ENCODE measurements around the gene PELI1. TPM values are rescaled to one million over a fixed set of nuclear protein-coding genes. Genes with fewer than 3 reads are reported as not detected.

The PELI1 gene
- total RNA-seq, 1 experiment from 2014 or later, result 26.2 TPM

- intact Hi-C loops (cut with micrococcal nuclease; ENCODE audit: unreplicated experiment), result loop anchor here (2.0 to 5.0 kb wide), 6 partner anchors 15 to 187 kb away; no protein-coding TSS in a partner anchor
- H3K36me3 Mint-ChIP-seq (ENCODE audit: insufficient read depth, unreplicated experiment), result peaks cover 38% of the 10 kb centered on the region
- no peak for DNase-seq
- CTCF ChIA-PET, result interaction anchor here (0.8 kb wide), 1 partner anchor 14 kb away, joined by 3 read pairs; no protein-coding TSS in a partner anchor
- H3K27me3 Mint-ChIP-seq (ENCODE audit: unreplicated experiment), result no peaks in the 10 kb centered on the region
- no peak overlapping the region for H3K4me3 Mint-ChIP-seq (ENCODE audit: low read depth, unreplicated experiment)
- no peaks in the 10 kb centered on the region for H3K9me3 Mint-ChIP-seq (ENCODE audit: low read depth, unreplicated experiment)
- BruUV-seq (replicated peaks), result no TSS peak
- TF ChIP-seq CTCF (IDR thresholded peaks at IDR 0.05; ENCODE audit: unreplicated experiment), result no peak
- H3K27ac Mint-ChIP-seq (ENCODE audit: unreplicated experiment), result no peak overlapping the region
- peaks cover 49% of the 10 kb centered on the region for H3K4me1 Mint-ChIP-seq (ENCODE audit: low read depth, unreplicated experiment)
Observed at GRCh38 chr2:64139956-64140355, 4.3 kb downstream of the PELI1 start.

- Mint-ChIP-seq H3K36me3 (ENCODE audit: insufficient read depth, unreplicated experiment) (peaks cover 18% of the 10 kb centered on the region), H3K4me1 (ENCODE audit: low read depth, unreplicated experiment) (peaks cover 51% of the 10 kb centered on the region), H3K27ac (ENCODE audit: unreplicated experiment) (peak overlapping the region; percentile 45), H3K4me3 (ENCODE audit: low read depth, unreplicated experiment) (peak overlapping the region; percentile 16), H3K27me3 (ENCODE audit: unreplicated experiment) (no peaks in the 10 kb centered on the region), H3K9me3 (ENCODE audit: low read depth, unreplicated experiment) (no peaks in the 10 kb centered on the region)
- intact Hi-C loops (cut with micrococcal nuclease; ENCODE audit: unreplicated experiment), result loop anchor here (2.0 kb wide), 1 partner anchor 13 kb away; no protein-coding TSS in a partner anchor
- CTCF ChIA-PET, result interaction anchor here (0.5 to 1.1 kb wide), 3 partner anchors 19 to 174 kb away, joined by 3 to 4 read pairs (median 3); no protein-coding TSS in a partner anchor
- no peak for DNase-seq
- TF ChIP-seq CTCF (IDR thresholded peaks at IDR 0.05; ENCODE audit: unreplicated experiment), result no peak
- no TSS peak for BruUV-seq (replicated peaks)
Observed at GRCh38 chr2:64137996-64138395, 6.2 kb downstream of the PELI1 start.

GRCh38 chr2:64137567-64137966 is 6.7 kb downstream of the PELI1 start:
- Mint-ChIP-seq H3K9me3 (ENCODE audit: low read depth, unreplicated experiment) (no peaks in the 10 kb centered on the region), H3K27ac (ENCODE audit: unreplicated experiment) (peak overlapping the region; percentile 45), H3K27me3 (ENCODE audit: unreplicated experiment) (no peaks in the 10 kb centered on the region), H3K4me1 (ENCODE audit: low read depth, unreplicated experiment) (peaks cover 55% of the 10 kb centered on the region), H3K4me3 (ENCODE audit: low read depth, unreplicated experiment) (peak overlapping the region; percentile 16), H3K36me3 (ENCODE audit: insufficient read depth, unreplicated experiment) (peaks cover 15% of the 10 kb centered on the region)
- intact Hi-C loops (cut with micrococcal nuclease; ENCODE audit: unreplicated experiment), result no loop called here
- CTCF ChIA-PET, result interaction anchor here (0.7 to 1.1 kb wide), 2 partner anchors 19 to 175 kb away, joined by 3 read pairs; no protein-coding TSS in a partner anchor
- no peak for DNase-seq
- no TSS peak for BruUV-seq (replicated peaks)
- no peak for TF ChIP-seq CTCF (IDR thresholded peaks at IDR 0.05; ENCODE audit: unreplicated experiment)

- intact Hi-C loops (cut with micrococcal nuclease; ENCODE audit: unreplicated experiment), result no loop called here
- CTCF ChIA-PET, result no interaction called here
- TF ChIP-seq CTCF (IDR thresholded peaks at IDR 0.05; ENCODE audit: unreplicated experiment), result no peak
- H3K4me3 Mint-ChIP-seq (ENCODE audit: low read depth, unreplicated experiment), result no peak overlapping the region
- no peak for DNase-seq
- no peaks in the 10 kb centered on the region for H3K27me3 Mint-ChIP-seq (ENCODE audit: unreplicated experiment)
- BruUV-seq (replicated peaks), result no TSS peak
- H3K4me1 Mint-ChIP-seq (ENCODE audit: low read depth, unreplicated experiment), result peaks cover 53% of the 10 kb centered on the region
- H3K36me3 Mint-ChIP-seq (ENCODE audit: insufficient read depth, unreplicated experiment), result peaks cover 5% of the 10 kb centered on the region
- H3K9me3 Mint-ChIP-seq (ENCODE audit: low read depth, unreplicated experiment), result no peaks in the 10 kb centered on the region
- no peak overlapping the region for H3K27ac Mint-ChIP-seq (ENCODE audit: unreplicated experiment)
Observed at GRCh38 chr2:64135421-64135820, 8.8 kb downstream of the PELI1 start.
